Stimulated activated effector memory CD8-positive, alpha-beta T cell treated with anti-CD3 and anti-CD28 coated beads, Interleukin-12 subunit alpha, Interleukin-12 subunit beta, amount 100 ng/mL, for 72 hours (primary cell): ENCODE measurements around the gene ST6GALNAC5.

Source experiments
- ATAC-seq: fragments of 150-1000 bp; cut with Tn5 transposase; 2 replicates; pipeline ENCODE4 v1.10.0; 2021
- DNase-seq, 2 donors: peaks; one replicate each; pipeline ENCODE4 v3.0.0; 2021 to 2022; ENCODE audit warnings: low spot score in 2 of 2
- H3K27ac Mint-ChIP-seq: one replicate; pipeline ENCODE4 v1.8.0; 2022; ENCODE audit warnings: mild to moderate bottlenecking, mixed read lengths
- H3K36me3 Mint-ChIP-seq: one replicate; pipeline ENCODE4 v1.8.0; 2022; ENCODE audit warnings: mild to moderate bottlenecking, mixed read lengths
- H3K4me1 Mint-ChIP-seq: one replicate; pipeline ENCODE4 v1.8.0; 2022; ENCODE audit warnings: mixed read lengths
- H3K4me3 Mint-ChIP-seq: one replicate; pipeline ENCODE4 v1.8.0; 2022; ENCODE audit warnings: mild to moderate bottlenecking, mixed read lengths
- H3K9me3 Mint-ChIP-seq: one replicate; pipeline ENCODE4 v1.8.0; 2022; ENCODE audit warnings: mixed read lengths

ST6GALNAC5 gene

DNA sequence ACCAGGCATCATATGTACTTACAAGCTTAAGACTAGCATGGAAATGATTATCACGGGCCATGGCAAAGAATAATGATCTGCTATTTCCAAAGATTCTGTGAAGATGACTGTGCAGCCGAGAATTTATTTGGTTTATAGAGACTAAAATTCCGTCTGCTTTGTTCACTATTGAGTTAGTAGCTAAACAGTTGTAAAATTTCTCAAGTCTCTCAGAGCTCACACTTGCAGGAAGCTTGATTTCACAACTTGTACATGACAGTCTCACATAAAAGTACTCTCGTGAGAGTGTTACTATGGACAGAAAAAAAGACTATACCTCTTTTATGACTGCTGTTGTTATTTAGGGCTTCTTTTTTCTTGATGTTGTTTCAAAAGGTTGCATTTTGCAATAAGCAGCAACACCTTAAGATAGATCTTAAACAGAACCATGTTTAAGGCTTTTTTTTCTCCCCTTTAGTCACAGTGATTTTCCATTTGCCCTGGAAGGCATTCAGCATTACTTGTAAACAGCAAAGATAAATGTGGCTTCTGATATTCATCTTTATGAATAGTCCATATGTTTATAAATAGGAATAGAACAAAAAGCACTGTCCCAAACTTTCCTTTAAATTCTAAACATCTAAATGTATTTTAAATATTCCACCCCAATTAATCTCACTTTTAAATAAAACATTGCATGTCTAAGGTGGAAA, 24.8 kb downstream of the ST6GALNAC5 start:
- Mint-ChIP-seq H3K4me1 (no peaks in the 10 kb centered on the region), H3K9me3 (peaks cover 2% of the 10 kb centered on the region), H3K4me3 (no peak overlapping the region), H3K27ac (no peak overlapping the region), H3K36me3 (no peaks in the 10 kb centered on the region)
- DNase-seq, result no peak
- ATAC-seq, result no peak

- Mint-ChIP-seq H3K4me1 (no peaks in the 10 kb centered on the region), H3K4me3 (no peak overlapping the region), H3K27ac (no peak overlapping the region), H3K9me3 (peaks cover 2% of the 10 kb centered on the region), H3K36me3 (no peaks in the 10 kb centered on the region)
- no peak for ATAC-seq
- no peak for DNase-seq
Observed at GRCh38 chr1:76892675-76893074, 25.4 kb downstream of the ST6GALNAC5 start.

DNA sequence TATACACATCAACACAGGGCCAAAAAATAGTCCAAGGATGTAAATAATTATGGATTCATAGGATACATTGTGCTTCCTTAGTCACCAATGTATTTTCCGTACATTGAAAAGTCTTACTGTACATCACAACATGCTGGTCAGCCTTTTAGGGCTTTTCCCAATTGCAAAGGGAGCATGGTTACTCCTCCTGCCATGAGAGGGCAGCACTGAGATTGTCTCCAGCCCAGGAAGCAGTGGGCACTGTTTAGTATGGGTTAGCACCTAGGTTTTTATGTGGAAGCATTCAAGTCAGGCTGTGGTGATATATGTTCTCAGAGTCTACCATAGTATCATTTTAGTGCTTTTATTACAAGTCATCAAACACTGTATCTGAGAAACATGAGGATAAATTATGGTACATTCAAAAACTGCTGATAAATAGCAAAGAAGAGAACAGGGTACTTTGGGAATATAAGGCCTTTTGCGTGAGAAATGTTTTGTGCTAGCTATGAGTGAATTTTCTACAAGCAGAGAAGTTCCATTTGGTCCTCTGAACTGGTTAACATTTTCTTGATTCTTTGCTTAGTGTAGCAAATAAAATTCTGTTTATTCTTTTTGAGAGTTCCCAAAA, 34.0 kb downstream of the ST6GALNAC5 start:
- Mint-ChIP-seq H3K27ac (no peak overlapping the region), H3K4me1 (no peaks in the 10 kb centered on the region), H3K9me3 (no peaks in the 10 kb centered on the region), H3K36me3 (no peaks in the 10 kb centered on the region), H3K4me3 (no peak overlapping the region)
- DNase-seq, result peak in 1 of 2 donors; percentile 49
- ATAC-seq, result peak; percentile 52

DNA sequence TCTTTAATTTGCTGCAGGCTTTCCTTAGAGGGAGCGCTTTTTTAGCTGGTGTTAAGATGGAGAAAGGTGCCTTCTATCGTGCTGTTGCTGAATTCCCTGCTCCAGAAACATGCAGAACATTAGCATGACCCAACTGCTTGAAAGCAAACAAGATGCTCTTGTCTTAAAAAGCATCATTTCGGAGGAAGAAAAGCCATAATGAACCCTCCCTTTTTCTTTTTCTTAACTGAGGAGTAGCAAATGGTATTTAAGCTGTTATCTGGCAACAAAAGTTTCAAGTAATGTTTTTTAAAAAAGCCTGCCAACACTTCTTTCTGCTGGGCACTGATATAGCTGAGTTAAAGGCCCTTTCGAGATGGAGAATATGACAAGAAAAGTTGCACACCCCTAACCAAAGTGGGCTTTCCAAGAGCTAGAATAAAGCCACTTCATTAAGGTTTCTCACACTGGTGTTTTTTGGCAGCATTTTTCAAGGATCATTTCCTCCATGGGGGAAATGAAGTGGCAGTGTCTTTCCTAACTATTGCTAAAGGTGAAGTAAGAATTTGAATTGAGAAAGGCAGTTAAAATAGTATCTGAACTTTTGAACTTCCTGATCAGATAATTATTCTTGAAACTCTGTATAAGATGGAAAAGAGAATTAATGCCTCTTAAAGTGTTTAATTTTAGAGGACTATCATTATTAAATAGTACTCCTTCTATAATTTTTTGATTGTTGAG, 38.8 kb downstream of the ST6GALNAC5 start:
- Mint-ChIP-seq H3K27ac (no peak overlapping the region), H3K9me3 (no peaks in the 10 kb centered on the region), H3K36me3 (no peaks in the 10 kb centered on the region), H3K4me3 (no peak overlapping the region), H3K4me1 (no peaks in the 10 kb centered on the region)
- DNase-seq (no peak), ATAC-seq (no peak)

DNA sequence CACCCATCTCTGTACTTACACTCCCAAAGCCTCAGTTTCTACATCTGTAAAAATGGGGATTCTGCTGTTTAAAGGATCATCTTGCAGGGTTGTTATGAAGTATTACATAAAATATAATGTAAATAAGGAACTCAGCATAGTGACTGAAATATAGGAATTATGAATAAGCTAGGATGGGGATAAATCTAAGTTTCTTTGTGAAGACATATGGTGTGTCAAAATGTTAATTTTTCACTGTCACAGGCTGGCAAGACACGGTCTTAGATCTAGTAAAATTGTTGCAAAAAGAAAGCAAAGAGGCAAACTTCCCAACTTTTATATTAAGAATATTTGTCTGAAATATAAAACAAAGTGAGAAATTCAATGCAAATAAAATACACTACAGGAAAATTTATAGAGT, 42.0 kb downstream of the ST6GALNAC5 start:
- Mint-ChIP-seq H3K9me3 (no peaks in the 10 kb centered on the region), H3K27ac (no peak overlapping the region), H3K4me3 (no peak overlapping the region)

GRCh38 chr1:76919085-76919484, 51.8 kb downstream of the ST6GALNAC5 start:
- H3K36me3 Mint-ChIP-seq, result no peaks in the 10 kb centered on the region
- H3K4me1 Mint-ChIP-seq, result no peaks in the 10 kb centered on the region
- DNase-seq (no peak), ATAC-seq (no peak)
- no peak overlapping the region for H3K27ac Mint-ChIP-seq
- no peaks in the 10 kb centered on the region for H3K9me3 Mint-ChIP-seq
- no peak overlapping the region for H3K4me3 Mint-ChIP-seq

More for the DNA sequence above, 42.0 kb downstream of the ST6GALNAC5 start:
- ATAC-seq, result no peak
- no peaks in the 10 kb centered on the region for H3K36me3 Mint-ChIP-seq
- DNase-seq, result no peak
- no peaks in the 10 kb centered on the region for H3K4me1 Mint-ChIP-seq

DNA sequence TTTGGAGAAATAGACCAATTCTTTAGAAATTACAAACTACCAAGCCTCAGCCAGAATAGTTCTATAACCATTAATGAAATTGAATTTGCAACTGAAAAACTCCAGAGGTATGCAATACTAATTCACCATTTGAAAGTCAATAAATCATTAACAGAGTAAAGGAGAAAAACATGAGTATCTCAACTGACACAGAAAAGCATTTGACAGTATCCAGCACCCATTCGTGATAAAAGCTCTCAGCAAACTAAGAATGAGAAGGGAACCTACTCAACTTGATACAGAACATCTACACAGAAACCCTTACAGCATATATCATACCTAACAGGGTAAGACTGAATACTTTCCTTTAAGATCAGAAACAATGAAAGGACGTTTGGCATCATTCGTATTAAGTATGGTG, 54.3 kb downstream of the ST6GALNAC5 start:
- Mint-ChIP-seq H3K9me3 (no peaks in the 10 kb centered on the region), H3K4me3 (no peak overlapping the region), H3K36me3 (no peaks in the 10 kb centered on the region), H3K27ac (no peak overlapping the region), H3K4me1 (no peaks in the 10 kb centered on the region)
- ATAC-seq, result no peak
- no peak for DNase-seq

GRCh38 chr1:76925825-76926224, 58.5 kb downstream of the ST6GALNAC5 start:
- ATAC-seq (no peak), DNase-seq (no peak)
- Mint-ChIP-seq H3K4me1 (no peaks in the 10 kb centered on the region), H3K36me3 (no peaks in the 10 kb centered on the region), H3K9me3 (no peaks in the 10 kb centered on the region), H3K27ac (no peak overlapping the region), H3K4me3 (no peak overlapping the region)

DNA sequence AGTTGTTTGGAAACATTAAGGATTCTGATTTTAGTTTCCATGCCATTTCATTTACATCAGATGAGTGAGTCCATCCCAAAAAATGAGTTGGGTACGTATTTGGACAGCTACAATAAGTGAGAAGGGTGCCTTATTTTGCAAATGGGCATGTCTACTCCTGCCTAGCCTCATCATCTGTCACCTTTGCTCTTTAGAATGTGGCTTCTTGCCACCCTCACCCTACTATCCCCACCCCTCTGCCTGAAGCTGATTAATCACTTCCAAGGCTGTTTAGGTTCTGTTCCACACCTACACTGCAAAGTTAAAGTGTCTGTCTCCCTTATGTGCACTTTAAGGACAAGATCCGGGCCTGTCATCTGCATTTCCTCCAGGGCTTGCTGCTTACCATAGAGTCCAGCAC, 61.2 kb downstream of the ST6GALNAC5 start:
- DNase-seq (no peak), ATAC-seq (no peak)
- Mint-ChIP-seq H3K4me3 (no peak overlapping the region), H3K27ac (no peak overlapping the region), H3K4me1 (no peaks in the 10 kb centered on the region), H3K9me3 (peaks cover 3% of the 10 kb centered on the region), H3K36me3 (no peaks in the 10 kb centered on the region)

DNA sequence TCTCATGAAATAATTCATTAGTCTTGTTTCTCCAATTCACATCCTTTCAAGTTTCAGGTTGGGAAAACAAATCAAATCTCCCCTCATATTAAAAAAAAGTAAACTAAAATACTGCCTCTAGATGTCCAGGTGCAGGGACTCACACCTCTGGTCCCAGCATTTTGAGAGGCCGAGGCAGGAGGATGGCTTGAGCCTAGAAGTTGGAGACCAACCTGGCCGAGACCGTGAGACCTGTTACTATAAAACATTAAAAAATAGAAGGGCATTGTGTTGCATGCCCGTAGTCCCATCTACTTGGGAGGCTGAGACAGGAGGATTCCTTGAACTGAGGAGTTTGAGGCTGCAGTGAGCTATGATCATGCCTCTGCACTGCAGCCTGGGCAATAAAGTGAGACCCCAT, 61.9 kb downstream of the ST6GALNAC5 start:
- ATAC-seq (no peak), DNase-seq (no peak)
- no peaks in the 10 kb centered on the region for H3K36me3 Mint-ChIP-seq
- peaks cover 3% of the 10 kb centered on the region for H3K9me3 Mint-ChIP-seq
- H3K27ac Mint-ChIP-seq, result no peak overlapping the region
- no peak overlapping the region for H3K4me3 Mint-ChIP-seq
- H3K4me1 Mint-ChIP-seq, result no peaks in the 10 kb centered on the region

GRCh38 chr1:76933847-76934815, 66.9 kb downstream of the ST6GALNAC5 start:
- H3K9me3 Mint-ChIP-seq, result peaks cover 3% of the 10 kb centered on the region

GRCh38 chr1:76938304-76938703, 71.0 kb downstream of the ST6GALNAC5 start:
- Mint-ChIP-seq H3K4me3 (no peak overlapping the region), H3K4me1 (no peaks in the 10 kb centered on the region), H3K9me3 (no peaks in the 10 kb centered on the region), H3K27ac (no peak overlapping the region), H3K36me3 (no peaks in the 10 kb centered on the region)
- ATAC-seq (no peak), DNase-seq (no peak)

More at GRCh38 chr1:76933847-76934815, 66.9 kb downstream of the ST6GALNAC5 start:
- ATAC-seq (no peak), DNase-seq (no peak)
- Mint-ChIP-seq H3K36me3 (no peaks in the 10 kb centered on the region), H3K27ac (no peak overlapping the region), H3K4me3 (no peak overlapping the region), H3K4me1 (no peaks in the 10 kb centered on the region)

- H3K9me3 Mint-ChIP-seq, result no peaks in the 10 kb centered on the region
- H3K36me3 Mint-ChIP-seq, result no peaks in the 10 kb centered on the region
- no peak overlapping the region for H3K27ac Mint-ChIP-seq
- H3K4me1 Mint-ChIP-seq, result no peaks in the 10 kb centered on the region
- no peak overlapping the region for H3K4me3 Mint-ChIP-seq
- DNase-seq (no peak), ATAC-seq (no peak)
Observed at GRCh38 chr1:76939050-76939816, 72.0 kb downstream of the ST6GALNAC5 start.

- ATAC-seq, result no peak
- Mint-ChIP-seq H3K36me3 (no peaks in the 10 kb centered on the region), H3K4me3 (no peak overlapping the region), H3K9me3 (no peaks in the 10 kb centered on the region), H3K4me1 (no peaks in the 10 kb centered on the region), H3K27ac (no peak overlapping the region)
- no peak for DNase-seq
Observed at GRCh38 chr1:76939817-76940216, 72.5 kb downstream of the ST6GALNAC5 start.
